Stimulated activated CD8-positive, alpha-beta memory T cell treated with anti-CD3 and anti-CD28 coated beads, Interleukin-7, amount 100 ng/mL, for 48 hours (primary cell): ENCODE data around the gene IFNA4.
"Not testable (repeated sequence)": the region's sequence is repeated elsewhere in the genome, so short reads cannot be mapped to it uniquely, and the experiment has no call there.

Experiments used
- DNase-seq, 2 donors: peaks; one replicate each; pipeline ENCODE4 v3.0.0-alpha.2; 2020; ENCODE audit warnings: low read depth in 1 of 2; ENCODE audit errors: extremely low read depth in 1 of 2

IFNA4 gene

DNA sequence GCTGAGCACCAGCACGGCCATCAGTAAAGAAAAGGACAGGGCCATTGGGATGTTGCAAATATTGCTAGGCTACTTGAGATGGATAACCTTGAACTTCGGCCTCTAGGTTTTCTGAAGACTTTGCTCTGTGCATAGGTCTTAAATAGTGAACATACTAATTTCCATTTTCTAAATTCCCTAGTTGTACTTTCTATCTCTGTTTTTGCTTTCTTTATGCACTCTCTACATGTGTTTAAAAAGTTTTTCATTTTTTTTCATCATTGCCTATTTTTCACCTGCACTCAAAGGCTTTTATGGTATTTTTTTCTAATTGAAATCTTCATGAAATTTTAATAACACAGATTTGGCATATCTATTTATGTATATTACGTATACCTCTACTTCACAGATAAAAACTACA is at the start of gene IFNA4:
IFNA4 (minus strand) TSS at position 101 of the 400 bp plus-strand sequence; CDS start at position 45, 56 bp downstream.
- not testable (repeated sequence) for DNase-seq

DNA sequence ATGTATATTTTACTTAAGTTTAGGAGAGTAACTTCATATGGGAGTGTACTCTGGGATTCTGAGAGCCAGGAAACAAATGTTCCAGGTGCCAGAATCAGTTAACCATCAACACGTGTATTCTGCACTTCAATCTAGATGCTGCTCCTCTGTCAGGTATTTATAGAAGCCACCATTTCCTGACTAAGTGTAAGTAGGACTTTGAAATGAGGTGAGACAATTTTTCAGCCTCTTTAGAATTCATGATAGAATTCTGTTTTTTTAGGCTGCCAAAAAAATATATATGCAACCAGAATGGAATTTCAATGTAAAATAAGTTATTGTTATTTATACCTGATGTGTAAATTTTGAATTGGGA is 49.0 kb upstream of the IFNA4 start:
- DNase-seq, result not testable (repeated sequence)

DNA sequence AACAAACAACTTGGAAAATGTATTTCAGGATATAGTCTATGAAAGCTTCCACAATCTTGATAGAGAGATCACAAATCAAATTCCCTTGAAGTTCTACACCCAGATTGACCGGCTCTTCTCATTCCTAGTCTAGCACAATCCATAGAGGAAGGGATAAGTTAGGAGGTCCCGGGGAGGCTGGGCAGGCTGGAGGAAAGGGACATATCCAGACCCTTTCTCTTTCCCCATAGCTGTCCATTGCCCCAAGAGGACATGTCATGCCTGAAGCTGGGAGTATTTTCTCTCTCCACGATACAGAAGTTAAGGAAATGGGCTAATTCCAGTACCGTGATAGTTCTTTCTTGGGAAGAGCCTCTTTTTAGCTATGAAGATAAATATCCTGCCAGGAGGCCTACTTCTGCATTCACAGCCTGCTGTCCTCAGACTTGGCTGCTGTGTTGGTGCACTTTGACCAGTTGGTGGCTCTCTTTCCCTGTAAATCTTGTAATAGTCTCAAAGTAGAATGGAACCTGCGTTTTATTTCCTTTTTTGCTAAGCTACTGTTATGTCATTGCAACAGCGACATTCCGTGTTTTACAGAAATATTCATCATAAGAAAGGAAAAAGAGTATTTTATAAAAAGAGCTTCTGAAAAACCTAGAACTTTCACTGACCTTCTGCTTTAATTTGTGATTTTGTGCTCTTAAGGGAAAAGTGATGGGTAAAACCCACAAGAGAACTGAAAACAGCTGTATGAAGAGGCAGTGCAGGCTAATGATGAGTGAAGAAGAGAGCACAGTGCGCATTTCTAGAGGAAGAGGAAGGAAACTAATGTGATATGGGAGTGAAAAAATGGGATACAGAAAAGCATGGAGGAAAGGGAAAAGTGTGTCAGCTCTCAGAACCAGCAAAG is 48.3 kb upstream of the IFNA4 start:
- DNase-seq, result not testable (repeated sequence)

DNA sequence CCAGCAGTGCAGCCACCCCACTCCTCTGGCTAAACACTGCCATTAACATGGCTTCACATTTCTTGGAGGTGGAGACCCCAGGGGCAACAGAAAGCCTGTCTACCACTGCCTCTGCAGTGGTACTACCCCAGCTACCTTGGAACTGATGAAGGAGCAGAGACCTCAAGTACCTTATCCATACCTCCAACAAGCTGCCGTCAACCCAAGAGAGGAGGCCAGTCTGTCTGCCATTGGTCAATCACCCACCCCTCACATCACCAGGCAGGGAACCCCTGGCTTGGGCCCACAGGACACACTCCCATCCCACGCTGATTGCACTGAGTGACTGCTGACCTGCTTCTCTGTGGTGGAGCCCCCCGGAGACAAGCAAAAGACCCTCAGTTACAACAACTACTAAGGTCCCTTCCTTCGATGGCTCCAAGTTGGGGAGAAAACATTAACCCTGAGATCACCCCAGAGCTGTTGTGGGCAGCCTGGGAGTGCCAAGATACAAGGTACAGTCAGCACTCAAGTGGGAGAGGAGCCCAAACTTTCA is 46.8 kb upstream of the IFNA4 start:
- no peak for DNase-seq

DNA sequence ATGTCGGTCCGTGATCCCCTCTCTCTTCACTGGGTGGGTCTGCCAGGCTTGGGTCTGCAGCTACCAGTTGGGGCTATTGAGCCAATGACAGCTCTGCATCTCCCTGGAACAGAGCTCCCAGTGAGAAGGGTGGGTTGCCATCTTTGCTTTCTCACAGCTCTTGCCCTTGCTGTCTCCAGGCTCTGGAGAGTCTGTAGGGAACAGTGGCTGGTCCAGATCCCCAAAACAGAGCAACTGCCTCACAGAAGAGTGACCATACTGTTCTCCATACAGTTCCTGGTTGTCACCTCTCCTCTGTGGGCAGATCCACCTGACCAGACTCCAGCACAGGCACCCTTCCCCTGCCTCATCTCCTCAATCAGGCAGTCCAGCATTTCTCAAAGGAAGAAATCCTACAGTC is 45.9 kb upstream of the IFNA4 start:
- no peak for DNase-seq

DNA sequence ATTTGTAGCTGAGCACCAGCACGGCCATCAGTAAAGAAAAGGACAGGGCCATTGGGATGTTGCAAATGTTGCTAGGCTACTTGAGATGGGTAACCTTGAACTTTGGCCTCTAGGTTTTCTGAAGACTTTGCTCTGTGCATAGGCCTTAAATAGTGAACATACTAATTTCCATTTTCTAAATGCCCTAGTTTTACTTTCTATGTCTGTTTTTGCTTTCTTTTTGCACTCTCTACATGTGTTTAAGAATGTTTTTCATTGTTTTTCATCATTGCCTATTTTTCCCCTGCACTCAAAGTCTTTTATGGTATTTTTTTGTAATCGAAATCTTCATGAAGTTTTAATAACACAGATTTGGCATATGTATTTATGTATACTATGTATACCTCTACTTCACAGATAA is 40.7 kb upstream of the IFNA4 start, which contains the start of gene IFNA17:
IFNA17 (minus strand) TSS at position 101 of the 400 bp plus-strand sequence; CDS start at position 52, 49 bp downstream.
- no peak for DNase-seq

DNA sequence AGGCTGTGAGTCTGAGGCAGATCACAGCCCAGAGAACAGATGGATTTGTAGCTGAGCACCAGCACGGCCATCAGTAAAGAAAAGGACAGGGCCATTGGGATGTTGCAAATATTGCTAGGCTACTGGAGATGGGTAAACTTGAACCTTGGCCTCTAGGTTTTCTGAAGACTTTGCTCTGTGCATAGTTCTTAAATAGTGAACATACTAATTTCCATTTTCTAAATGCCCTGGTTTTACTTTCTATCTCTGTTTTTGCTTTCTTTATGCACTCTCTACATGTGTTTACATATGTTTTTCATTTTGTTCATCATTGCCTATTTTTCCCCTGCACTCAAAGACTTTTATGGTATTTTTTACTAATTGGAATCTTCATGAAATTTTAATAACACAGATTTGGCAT is 29.8 kb upstream of the IFNA4 start, which contains the start of gene IFNA16:
IFNA16 (minus strand) TSS at position 101 of the 400 bp plus-strand sequence; CDS start at position 95, 6 bp downstream.
- DNase-seq, result not testable (repeated sequence)

DNA sequence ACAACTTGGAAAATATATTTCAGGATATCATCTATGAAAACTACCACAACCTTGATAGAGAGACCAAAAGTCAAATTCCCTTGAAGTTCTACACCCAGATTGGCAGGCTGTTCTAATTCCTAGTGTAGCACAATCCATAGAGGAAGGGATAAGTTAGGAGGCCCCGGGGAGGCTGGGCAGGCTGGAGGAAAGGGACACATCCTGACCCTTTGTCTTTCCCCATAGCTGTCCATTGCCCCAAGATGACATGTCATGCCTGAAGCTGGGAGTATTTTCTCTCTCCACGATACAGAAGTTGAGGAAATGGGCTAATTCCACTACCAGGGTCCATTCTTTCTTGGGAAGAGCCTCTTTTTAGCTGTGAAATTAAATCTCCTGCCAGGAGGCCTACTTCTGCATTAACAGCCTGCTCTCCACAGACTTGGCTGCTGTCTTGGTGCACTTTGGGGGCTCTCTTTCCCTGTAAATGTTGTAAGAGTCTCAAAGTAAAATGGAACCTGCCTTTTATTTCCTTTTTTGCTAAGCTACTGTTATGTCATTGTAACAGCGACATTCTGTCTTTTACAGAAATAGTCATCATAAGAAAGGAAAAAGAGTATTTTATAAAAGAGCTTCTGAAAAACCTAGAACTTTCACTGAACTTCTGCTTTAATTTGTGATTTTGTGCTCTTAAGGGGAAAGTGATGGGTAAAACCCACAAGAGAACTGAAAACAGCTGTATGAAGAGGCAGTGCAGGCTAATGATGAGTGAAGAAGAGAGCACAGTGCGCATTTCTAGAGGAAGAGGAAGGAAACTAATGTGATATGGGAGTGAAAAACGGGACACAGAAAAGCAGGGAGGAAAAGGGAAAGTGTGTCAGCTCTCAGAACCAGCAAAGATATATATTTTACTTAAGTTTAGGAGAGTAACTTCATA is 26.3 kb upstream of the IFNA4 start:
- DNase-seq, result not testable (repeated sequence)

DNA sequence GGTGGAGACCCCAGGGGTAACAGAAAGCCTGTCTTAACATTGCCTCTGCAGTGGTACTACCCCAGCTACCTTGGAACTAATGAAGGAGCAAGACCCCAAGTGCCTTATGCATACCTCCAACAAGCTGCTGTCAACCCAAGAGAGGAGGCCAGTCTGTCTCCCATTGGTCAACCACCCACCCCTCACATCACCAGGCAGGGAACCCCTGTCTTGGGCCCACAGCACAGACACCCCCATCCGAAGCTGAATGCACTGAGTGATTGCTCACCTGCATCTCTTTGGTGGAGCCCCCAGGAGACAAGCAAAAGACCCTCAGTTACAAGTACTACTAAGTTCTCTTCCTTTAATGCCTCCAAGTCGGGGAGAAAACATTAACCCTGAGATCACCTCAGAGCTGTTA is 24.8 kb upstream of the IFNA4 start:
- DNase-seq, result not testable (repeated sequence)

DNA sequence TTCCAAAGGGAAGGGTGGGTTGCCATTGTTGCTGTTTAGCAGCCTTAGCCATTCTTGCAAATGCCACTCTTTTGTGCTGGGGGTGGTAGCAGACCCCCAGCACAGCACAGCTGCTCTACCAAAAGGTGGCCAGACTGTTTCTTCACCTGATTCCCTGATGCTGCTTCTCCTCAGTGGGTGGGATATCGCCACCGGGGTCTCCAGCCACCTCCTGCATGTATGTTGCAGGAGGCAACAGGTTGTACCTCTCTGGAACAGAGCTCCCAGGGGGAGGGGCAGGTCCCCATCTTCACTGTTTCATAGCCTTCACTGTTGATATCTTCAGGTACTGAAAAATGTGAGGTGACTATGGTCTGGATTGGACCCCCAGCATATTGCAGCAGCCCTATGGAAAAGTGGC is 23.4 kb upstream of the IFNA4 start:
- DNase-seq, result not testable (repeated sequence)

DNA sequence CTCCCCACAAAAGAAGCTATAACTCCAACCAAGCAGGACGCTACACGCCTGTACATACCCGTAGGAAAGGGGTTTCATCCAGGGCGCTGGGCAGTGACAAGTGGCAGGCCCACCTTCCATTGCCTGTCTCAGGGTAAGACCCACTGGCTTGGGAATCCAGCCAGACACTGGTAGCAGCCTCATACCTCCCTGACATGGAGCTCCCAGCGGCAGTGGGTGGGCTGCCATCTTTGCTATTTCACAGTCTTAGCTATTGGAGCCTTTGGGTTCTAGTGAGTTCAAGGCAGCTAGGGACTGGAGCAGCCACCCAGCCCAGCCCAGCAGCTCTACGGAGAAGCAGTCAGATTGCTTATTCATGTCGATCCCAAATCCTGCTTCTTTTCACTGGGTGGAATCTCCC is 22.9 kb upstream of the IFNA4 start:
- DNase-seq, result no peak

DNA sequence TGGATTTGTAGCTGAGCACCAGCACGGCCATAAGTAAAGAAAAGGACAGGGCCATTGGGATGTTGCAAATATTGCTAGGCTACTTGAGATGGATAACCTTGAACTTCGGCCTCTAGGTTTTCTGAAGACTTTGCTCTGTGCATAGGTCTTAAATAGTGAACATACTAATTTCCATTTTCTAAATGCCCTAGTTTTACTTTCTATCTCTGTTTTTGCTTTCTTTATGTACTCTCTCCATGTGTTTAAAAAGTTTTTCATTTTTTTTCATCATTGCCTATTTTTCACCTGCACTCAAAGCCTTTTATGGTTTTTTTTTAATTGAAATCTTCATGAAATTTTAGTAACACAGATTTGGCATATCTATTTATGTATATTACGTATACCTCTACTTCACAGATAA is 19.7 kb upstream of the IFNA4 start, which contains the start of gene IFNA10:
IFNA10 (minus strand) TSS at position 101 of the 400 bp plus-strand sequence; CDS start at position 55, 46 bp downstream.
- DNase-seq, result not testable (repeated sequence)

DNA sequence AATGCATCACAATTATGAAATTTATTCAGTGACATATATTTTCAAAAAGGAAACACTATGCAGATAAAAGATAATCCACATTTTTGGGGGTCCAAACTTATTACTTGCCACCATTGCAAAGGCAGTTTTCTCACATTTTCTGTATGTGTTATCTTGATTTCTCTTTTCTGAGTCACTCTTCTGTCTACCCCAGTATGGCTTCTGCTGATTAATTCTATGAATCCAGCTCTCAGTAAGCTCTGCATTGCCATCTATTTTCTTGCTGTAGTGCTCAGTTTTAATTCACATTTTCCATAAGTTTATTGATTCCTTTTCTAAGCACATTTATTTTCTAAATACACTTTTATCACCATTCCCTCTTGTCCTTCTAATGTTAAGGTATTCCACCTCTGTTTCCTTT is 17.8 kb upstream of the IFNA4 start:
- DNase-seq, result no peak

DNA sequence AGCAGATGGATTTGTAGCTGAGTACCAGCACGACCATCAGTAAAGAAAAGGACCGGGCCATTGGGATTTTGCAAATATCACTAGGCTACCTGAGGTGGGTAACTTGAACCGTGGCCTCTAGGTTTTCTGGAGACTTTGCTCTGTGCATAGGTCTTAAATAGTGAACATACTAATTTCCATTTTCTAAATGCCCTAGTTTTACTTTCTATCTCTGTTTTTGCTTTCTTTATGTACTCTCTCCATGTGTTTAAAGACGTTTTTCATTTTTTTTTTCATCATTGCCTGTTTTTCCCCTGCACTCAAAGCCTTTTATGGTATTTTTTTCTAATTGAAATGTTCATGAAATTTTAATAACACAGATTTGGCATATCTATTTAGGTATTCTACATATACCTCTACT is 14.7 kb upstream of the IFNA4 start, which contains the start of gene IFNA7:
IFNA7 (minus strand) TSS at position 101 of the 400 bp plus-strand sequence; CDS start at position 61, 40 bp downstream.
- DNase-seq, result not testable (repeated sequence)

DNA sequence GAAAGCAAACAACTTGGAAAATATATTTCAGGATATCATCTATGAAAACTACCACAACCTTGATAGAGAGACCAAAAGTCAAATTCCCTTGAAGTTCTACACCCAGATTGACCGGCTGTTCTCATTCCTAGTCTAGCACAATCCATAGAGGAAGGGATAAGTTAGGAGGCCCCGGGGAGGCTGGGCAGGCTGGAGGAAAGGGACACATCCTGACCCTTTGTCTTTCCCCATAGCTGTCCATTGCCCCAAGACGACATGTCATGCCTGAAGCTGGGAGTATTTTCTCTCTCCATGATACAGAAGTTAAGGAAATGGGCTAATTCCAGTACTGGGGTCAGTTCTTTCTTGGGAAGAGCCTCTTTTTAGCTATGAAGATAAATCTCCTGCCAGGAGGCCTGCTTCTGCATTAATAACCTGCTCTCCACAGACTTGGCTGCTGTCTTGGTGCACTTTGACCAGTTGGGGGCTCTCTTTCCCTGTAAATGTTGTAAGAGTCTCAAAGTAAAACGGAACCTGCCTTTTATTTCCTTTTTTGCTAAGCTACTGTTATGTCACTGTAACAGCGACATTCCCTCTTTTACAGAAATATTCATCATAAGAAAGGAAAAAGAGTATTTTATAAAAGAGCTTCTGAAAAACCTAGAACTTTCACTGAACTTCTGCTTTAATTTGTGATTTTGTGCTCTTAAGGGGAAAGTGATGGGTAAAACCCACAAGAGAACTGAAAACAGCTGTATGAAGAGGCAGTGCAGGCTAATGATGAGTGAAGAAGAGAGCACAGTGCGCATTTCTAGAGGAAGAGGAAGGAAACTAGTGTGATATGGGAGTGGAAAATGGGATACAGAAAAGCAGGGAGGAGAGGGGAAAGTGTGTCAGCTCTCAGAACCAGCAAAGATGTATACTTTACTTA is 7.7 kb upstream of the IFNA4 start:
- not testable (repeated sequence) for DNase-seq

DNA sequence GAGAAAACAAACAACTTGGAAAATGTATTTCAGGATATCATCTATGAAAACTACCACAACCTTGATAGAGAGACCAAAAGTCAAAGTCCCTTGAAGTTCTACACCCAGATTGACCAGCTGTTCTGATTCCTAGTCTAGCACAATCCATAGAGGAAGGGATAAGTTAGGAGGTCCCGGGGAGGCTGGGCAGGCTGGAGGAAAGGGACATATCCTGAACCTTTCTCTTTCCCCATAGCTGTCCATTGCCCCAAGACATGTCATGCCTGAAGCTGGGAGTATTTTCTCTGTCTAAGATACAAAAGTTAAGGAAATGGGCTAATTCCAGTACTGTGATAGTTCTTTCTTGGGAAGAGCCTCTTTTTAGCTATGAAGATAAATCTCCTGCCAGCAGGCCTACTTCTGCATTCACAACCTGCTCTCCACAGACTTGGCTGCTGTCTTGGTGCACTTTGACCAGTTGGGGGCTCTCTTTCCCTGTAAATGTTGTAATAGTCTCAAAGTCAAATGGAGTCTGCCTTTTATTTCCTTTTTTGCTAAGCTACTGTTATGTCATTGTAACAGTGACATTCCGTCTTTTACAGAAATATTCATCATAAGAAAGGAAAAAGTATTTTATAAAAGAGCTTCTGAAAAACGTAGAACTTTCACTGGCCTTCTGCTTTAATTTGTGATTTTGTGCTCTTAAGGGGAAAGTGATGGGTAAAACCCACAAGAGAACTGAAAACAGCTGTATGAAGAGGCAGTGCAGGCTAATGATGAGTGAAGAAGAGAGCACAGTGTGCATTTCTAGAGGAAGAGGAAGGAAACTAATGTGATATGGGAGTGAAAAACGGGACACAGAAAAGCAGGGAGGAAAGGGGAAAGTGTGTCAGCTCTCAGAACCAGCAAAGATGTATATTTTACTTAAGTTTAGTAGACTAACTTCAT is 4.3 kb downstream of the IFNA4 start:
- DNase-seq, result not testable (repeated sequence)

DNA sequence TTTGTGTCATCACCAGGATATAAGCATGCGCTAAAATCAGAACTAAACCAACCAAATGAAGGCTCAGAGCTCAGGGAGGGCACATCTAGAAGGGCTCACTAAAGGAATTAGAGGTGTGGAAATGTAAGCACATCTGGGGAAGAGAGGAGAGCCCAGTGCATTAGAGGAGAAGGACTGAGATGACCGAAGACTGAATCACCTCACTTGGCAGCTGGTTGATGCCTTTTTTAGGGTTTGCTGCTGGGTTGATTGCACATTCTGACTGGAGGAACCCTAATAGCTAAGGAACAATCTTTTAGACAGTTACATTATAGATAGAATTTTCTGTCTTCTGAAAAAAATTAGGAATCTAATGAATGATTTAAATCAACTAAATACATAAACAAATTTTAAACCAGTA is 12.7 kb downstream of the IFNA4 start:
- DNase-seq, result no peak

DNA sequence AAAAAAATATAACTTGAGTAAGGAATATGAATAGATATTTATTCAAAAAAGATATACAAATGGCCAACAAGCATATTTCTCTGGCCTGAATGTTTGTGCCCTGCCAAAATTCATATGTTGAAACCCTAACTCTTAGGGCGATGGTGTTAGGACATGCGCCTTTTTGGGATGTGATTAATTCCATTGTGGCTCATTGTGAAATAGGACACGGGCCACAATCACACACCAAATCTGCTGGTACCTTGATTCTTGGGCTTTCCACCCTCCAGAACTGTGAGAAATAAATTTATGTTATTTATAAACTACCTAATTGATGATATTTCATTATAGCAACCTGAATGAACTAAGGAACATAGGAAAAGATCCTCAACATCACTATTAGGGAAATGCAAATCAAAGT is 15.2 kb downstream of the IFNA4 start:
- no peak for DNase-seq

DNA sequence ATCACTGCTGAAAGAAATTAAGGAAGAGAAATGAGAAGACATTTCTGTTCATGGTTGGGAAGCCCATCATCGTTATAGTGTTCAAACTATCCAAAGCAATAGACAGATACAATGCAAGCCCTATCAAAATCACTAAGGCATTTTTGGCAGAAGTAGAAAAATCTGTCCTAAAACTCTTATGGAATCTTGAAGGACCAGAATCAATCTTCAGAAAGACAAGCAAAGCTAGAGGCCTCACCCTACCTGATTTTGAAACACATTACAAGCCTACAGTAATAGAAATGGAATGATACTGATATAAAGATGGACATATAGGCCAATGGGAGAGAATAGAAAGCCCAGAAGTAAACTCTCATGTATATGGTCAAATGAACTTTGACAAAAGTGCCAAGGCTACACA is 16.0 kb downstream of the IFNA4 start:
- no peak for DNase-seq
